Neuronal stem cell (in vitro differentiated cells): Measurements from ENCODE around the gene CPD.

ENCODE experiments used
- DNase-seq: peaks from one replicate; pipeline ENCODE4 v3.0.0-alpha.2; 2013; ENCODE audit warnings: low spot score
- H2AFZ ChIP-seq: one replicate; pipeline ENCODE4 v1.6.1; 2013; ENCODE audit warnings: mild to moderate bottlenecking, low read length, inconsistent platforms
- H2AK5ac ChIP-seq: 2 replicates; pipeline ENCODE4 v1.6.1; 2013; ENCODE audit warnings: low read depth, mild to moderate bottlenecking, inconsistent platforms, low read length, moderate library complexity, mixed read lengths
- H2BK120ac ChIP-seq: 2 replicates; pipeline ENCODE4 v1.6.1; 2013; ENCODE audit warnings: low read depth, mild to moderate bottlenecking, inconsistent platforms, low read length, moderate library complexity, mixed read lengths
- H2BK12ac ChIP-seq: one replicate; pipeline ENCODE4 v1.6.1; 2013; ENCODE audit warnings: low read length, inconsistent platforms
- H2BK15ac ChIP-seq: 2 replicates; pipeline ENCODE4 v1.6.1; 2013; ENCODE audit warnings: mild to moderate bottlenecking, low read length, inconsistent platforms, mixed read lengths
- H2BK5ac ChIP-seq: one replicate; pipeline ENCODE4 v1.6.1; 2013; ENCODE audit warnings: inconsistent platforms, mild to moderate bottlenecking, low read length, moderate library complexity
- H3K14ac ChIP-seq: one replicate; pipeline ENCODE4 v1.6.1; 2013; ENCODE audit warnings: low read length, inconsistent platforms
- H3K18ac ChIP-seq: 2 replicates; pipeline ENCODE4 v1.6.1; 2013; ENCODE audit warnings: low read length, inconsistent platforms
- H3K23ac ChIP-seq: 2 replicates; pipeline ENCODE4 v1.6.1; 2013; ENCODE audit warnings: low read depth, mild to moderate bottlenecking, mixed read lengths, low read length, inconsistent platforms; ENCODE audit not compliant: poor library complexity
- H3K27ac ChIP-seq: replicated peaks from 3 replicates; pipeline ENCODE4 v1.5.1; 2013; ENCODE audit warnings: low read length, inconsistent platforms
- H3K27me3 ChIP-seq, 3 experiments: 2 replicates each; pipeline ENCODE4 v1.6.1; 2013; ENCODE audit warnings: low read length in 3 of 3, mild to moderate bottlenecking in 2 of 3, inconsistent platforms in 1 of 3, low read depth in 1 of 3, mixed read lengths in 1 of 3, moderate library complexity in 1 of 3; ENCODE audit not compliant: control insufficient read depth in 3 of 3, insufficient read depth in 3 of 3
- H3K36me3 ChIP-seq, 2 donors: replicated peaks in 1 of 2; 2 replicates each; pipeline ENCODE4 v1.6.1; 2013; ENCODE audit warnings: low read length in 2 of 2; ENCODE audit not compliant: control insufficient read depth in 2 of 2, insufficient read depth in 2 of 2
- H3K4ac ChIP-seq: 2 replicates; pipeline ENCODE4 v1.6.1; 2013; ENCODE audit warnings: inconsistent platforms, mild to moderate bottlenecking, low read length, moderate library complexity
- H3K4me1 ChIP-seq, 2 donors: 1 replicate in 1 of 2; 2 replicates in 1 of 2; pipeline ENCODE4 v1.6.1; 2013; ENCODE audit warnings: low read length in 2 of 2, low read depth in 1 of 2; ENCODE audit not compliant: control insufficient read depth in 2 of 2, insufficient read depth in 1 of 2
- H3K4me2 ChIP-seq: one replicate; pipeline ENCODE4 v1.6.1; 2013; ENCODE audit warnings: mild to moderate bottlenecking, low read length, inconsistent platforms; ENCODE audit not compliant: insufficient read depth, poor library complexity, severe bottlenecking
- H3K4me3 ChIP-seq, 2 donors: 2 replicates each; pipeline ENCODE4 v1.5.1; 2013; ENCODE audit warnings: low read length in 2 of 2, mild to moderate bottlenecking in 2 of 2, inconsistent platforms in 1 of 2, moderate library complexity in 1 of 2
- H3K79me1 ChIP-seq: one replicate; pipeline ENCODE4 v1.6.1; 2013; ENCODE audit warnings: low read depth, mild to moderate bottlenecking, inconsistent platforms, low read length, moderate library complexity
- H3K9ac ChIP-seq: one replicate; pipeline ENCODE4 v1.6.1; 2013; ENCODE audit warnings: mild to moderate bottlenecking, low read depth, low read length, inconsistent platforms; ENCODE audit not compliant: poor library complexity
- H3K9me3 ChIP-seq, 2 donors: replicated peaks in 1 of 2; 2 replicates each; pipeline versions ENCODE3 to v1.6.1; 2013; ENCODE audit warnings: low read length in 2 of 2, mild to moderate bottlenecking in 2 of 2, inconsistent platforms in 1 of 2, low read depth in 1 of 2, mixed read lengths in 1 of 2, moderate library complexity in 1 of 2; ENCODE audit not compliant: control insufficient read depth in 2 of 2, insufficient read depth in 1 of 2
- H4K8ac ChIP-seq: one replicate; pipeline ENCODE4 v1.6.1; 2013; ENCODE audit warnings: low read depth, mild to moderate bottlenecking, inconsistent platforms, low read length, moderate library complexity
- H4K91ac ChIP-seq: one replicate; pipeline ENCODE4 v1.6.1; 2013; ENCODE audit warnings: low read length, low read depth, mild to moderate bottlenecking, inconsistent platforms; ENCODE audit not compliant: poor library complexity
- WGBS, 2 donors: extraction: QIAGEN DNeasy Blood & Tissue Kit; methylation state at CpG; one replicate each; pipeline ENCODE4 v1.1.7; 2013; ENCODE audit warnings: missing lambda C conversion rate in 2 of 2, mixed read lengths in 1 of 2; ENCODE audit not compliant: insufficient read length in 2 of 2, insufficient replicate concordance in 1 of 2; ENCODE audit errors: extremely low coverage in 2 of 2; 5-methylcytosine and 5-hydroxymethylcytosine counted together

Gene CPD

GRCh38 chr17:30495586-30495985 is 116.9 kb downstream of the CPD start:
- Histone ChIP-seq H3K9ac (no peak overlapping the region), H3K36me3 (peaks cover 15 to 97% of the 10 kb centered on the region in 2 donors), H3K18ac (no peak overlapping the region), H3K27me3 (no peaks in the 10 kb centered on the region), H2BK15ac (no peak overlapping the region), H2BK12ac (no peak overlapping the region), H3K4me1 (no peaks in the 10 kb centered on the region), H3K27ac (no peak overlapping the region), H3K14ac (no peak overlapping the region), H2BK5ac (no peak overlapping the region), H3K4me3 (no peak overlapping the region), H3K9me3 (peaks cover 0 to 7% of the 10 kb centered on the region in 2 donors), H2AK5ac (no peak overlapping the region), H3K4ac (no peak overlapping the region), H2BK120ac (no peak overlapping the region), H3K79me1 (no peaks in the 10 kb centered on the region), H3K23ac (no peak overlapping the region), H4K8ac (no peak overlapping the region), H4K91ac (no peak overlapping the region), H3K4me2 (no peak overlapping the region), H2AFZ (no peak overlapping the region)
- DNase-seq: no peak

GRCh38 chr17:30503558-30503957 is 124.8 kb downstream of the CPD start:
- H3K27ac ChIP-seq: no peak overlapping the region
- no CpG with 5 or more reads among the region's 4 CpGs for WGBS, 2 donors

DNA sequence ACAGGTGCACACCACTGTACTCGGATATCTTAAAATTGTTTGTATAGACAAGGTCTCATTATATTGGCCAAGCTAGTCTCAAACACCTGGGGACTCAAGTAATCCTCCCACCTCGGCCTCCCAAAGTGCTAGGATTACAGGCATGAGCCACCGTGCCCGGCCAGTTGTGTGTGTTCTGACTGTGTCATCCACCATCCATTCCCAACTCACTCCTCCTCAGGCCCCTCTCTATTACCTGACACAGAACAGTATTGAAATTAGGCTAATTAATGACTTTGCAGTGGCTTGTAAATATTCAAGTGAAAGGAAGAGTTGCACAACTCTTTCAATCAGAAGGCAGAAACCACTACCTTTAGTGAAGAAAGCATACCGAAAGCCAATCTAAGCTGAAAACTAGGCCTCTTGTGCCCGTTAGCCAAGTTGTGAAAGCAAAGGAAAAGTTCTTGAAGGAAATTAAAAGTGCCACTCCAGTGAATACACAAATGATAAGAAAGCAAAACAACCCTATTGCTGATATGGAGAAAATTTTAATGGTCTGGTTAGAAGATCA is 127.2 kb downstream of the CPD start:
- Histone ChIP-seq H2AK5ac (no peak overlapping the region), H3K14ac (no peak overlapping the region), H4K91ac (no peak overlapping the region), H2BK15ac (no peak overlapping the region), H3K9ac (no peak overlapping the region), H2BK5ac (no peak overlapping the region), H4K8ac (no peak overlapping the region), H3K27me3 (no peaks in the 10 kb centered on the region), H3K23ac (no peak overlapping the region), H2BK120ac (no peak overlapping the region), H3K79me1 (no peaks in the 10 kb centered on the region), H2BK12ac (no peak overlapping the region), H3K27ac (no peak overlapping the region), H3K36me3 (peaks cover 5 to 81% of the 10 kb centered on the region in 2 donors), H3K4ac (no peak overlapping the region), H2AFZ (no peak overlapping the region), H3K9me3 (peaks cover 0 to 16% of the 10 kb centered on the region in 2 donors), H3K4me2 (no peak overlapping the region), H3K18ac (no peak overlapping the region), H3K4me1 (no peaks in the 10 kb centered on the region), H3K4me3 (no peak overlapping the region)
- no peak for DNase-seq
- no CpG with 5 or more reads among the region's 6 CpGs for WGBS, 2 donors

More at GRCh38 chr17:30503558-30503957, 124.8 kb downstream of the CPD start:
- Histone ChIP-seq H3K9me3 (peaks cover 0 to 23% of the 10 kb centered on the region in 2 donors), H4K91ac (no peak overlapping the region), H3K36me3 (peaks cover 5 to 93% of the 10 kb centered on the region in 2 donors), H3K79me1 (no peaks in the 10 kb centered on the region), H2BK5ac (no peak overlapping the region), H3K9ac (no peak overlapping the region), H2BK120ac (no peak overlapping the region), H2AFZ (no peak overlapping the region), H3K4me3 (no peak overlapping the region), H3K4me1 (no peaks in the 10 kb centered on the region), H3K23ac (no peak overlapping the region), H3K27me3 (no peaks in the 10 kb centered on the region), H2BK15ac (no peak overlapping the region), H2BK12ac (no peak overlapping the region), H3K14ac (no peak overlapping the region), H2AK5ac (no peak overlapping the region), H3K4ac (no peak overlapping the region), H3K4me2 (no peak overlapping the region), H3K18ac (no peak overlapping the region), H4K8ac (no peak overlapping the region)
- no peak for DNase-seq

GRCh38 chr17:30506481-30506880 is 127.8 kb downstream of the CPD start:
- no peaks in the 10 kb centered on the region for H3K4me1 ChIP-seq
- no peak overlapping the region for H4K8ac ChIP-seq
- H2BK12ac ChIP-seq: no peak overlapping the region
- H2BK120ac ChIP-seq: no peak overlapping the region
- no peak overlapping the region for H3K18ac ChIP-seq
- no peak overlapping the region for H2AFZ ChIP-seq
- no peak overlapping the region for H3K9ac ChIP-seq
- H3K27ac ChIP-seq: no peak overlapping the region
- H2BK15ac ChIP-seq: no peak overlapping the region
- DNase-seq: no peak
- no peak overlapping the region for H3K23ac ChIP-seq
- H2BK5ac ChIP-seq: no peak overlapping the region
- peaks cover 0 to 10% of the 10 kb centered on the region in 2 donors for H3K9me3 ChIP-seq
- WGBS, 2 donors: no CpG with 5 or more reads among the region's 1 CpG
- H3K14ac ChIP-seq: no peak overlapping the region
- H3K36me3 ChIP-seq: peaks cover 5 to 81% of the 10 kb centered on the region in 2 donors
- no peak overlapping the region for H3K4me3 ChIP-seq
- no peak overlapping the region for H2AK5ac ChIP-seq
- no peak overlapping the region for H4K91ac ChIP-seq
- H3K27me3 ChIP-seq: no peaks in the 10 kb centered on the region
- no peaks in the 10 kb centered on the region for H3K79me1 ChIP-seq
- no peak overlapping the region for H3K4ac ChIP-seq
- H3K4me2 ChIP-seq: no peak overlapping the region
